ENCODE data around the gene RFNG. TPM values are rescaled to one million over a fixed set of nuclear protein-coding genes. Genes with fewer than 3 reads are reported as not detected.

Gene RFNG
- total and polyA plus RNA-seq, 2 of the 13 experiments (the other 11 are each of a cell fraction or from before 2014, with no cell fraction given), result 61.4 to 64.0 TPM

DNA sequence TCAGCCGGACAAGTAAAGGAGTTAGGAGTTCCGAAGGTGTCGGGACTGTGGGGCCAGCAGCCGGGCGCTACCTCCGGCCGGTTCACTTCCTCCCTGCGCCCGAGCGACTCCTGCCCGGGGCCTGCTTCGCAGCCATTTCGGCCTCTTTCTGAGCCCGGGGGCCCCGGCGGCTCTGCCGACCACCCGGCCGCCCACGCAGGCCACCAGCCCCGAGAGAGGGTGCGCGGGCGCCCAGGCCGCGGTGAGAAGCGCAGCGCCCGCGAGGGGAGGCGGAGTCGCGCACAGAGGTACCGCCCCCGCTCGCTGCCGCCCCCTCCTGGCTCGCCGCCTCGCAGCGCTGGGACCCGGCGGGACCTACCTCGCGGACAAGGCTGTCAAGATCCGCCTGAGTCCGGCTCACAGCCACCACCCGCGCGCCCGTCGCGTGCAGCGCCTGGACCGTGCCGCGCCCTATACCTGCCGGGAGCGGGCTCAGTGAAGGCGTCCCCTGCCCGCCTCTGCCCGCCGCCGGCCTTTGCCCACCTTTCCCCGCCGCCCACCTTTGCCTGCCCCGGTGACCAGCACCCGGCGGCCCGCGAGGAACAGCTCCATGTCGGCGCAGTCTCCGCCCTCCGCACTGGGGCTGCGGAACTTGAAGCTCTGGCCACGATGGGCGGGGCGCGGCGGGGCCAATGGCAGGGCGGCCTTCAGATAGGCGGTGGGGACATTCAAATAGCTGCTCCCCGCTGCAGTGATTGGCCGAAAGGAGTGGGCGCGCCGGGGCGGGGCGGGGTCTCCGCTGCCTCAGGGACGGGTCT, 14.3 kb downstream of the RFNG start, which contains the start of gene DCXR (continued):
- TF ChIP-seq ZNF343 (CRISPR knock-in tag; IDR thresholded peaks at IDR 0.05) (no peak), ZFP90 (CRISPR knock-in tag; IDR thresholded peaks at IDR 0.05; ENCODE audit: borderline replicate concordance) (no peak; the same call in 1 of the 2 replicates), SAFB2 (CRISPR knock-in tag; IDR thresholded peaks at IDR 0.05; ENCODE audit: borderline replicate concordance, low read depth) (peak; percentile 95; the same call in 1 of the 2 replicates), ZNF672 (CRISPR knock-in tag; IDR thresholded peaks at IDR 0.05) (no peak), ZNF790 (CRISPR knock-in tag; IDR thresholded peaks at IDR 0.05; ENCODE audit: borderline replicate concordance) (peak; percentile 89; the same call in 1 of the 2 replicates), ETV5 (CRISPR knock-in tag; IDR thresholded peaks at IDR 0.05; ENCODE audit: borderline replicate concordance) (peak; percentile 67), POLR2AphosphoS5 (IDR thresholded peaks at IDR 0.05; ENCODE audit: low read depth, low read length) (peak; percentile 98), GATA4 (IDR thresholded peaks at IDR 0.05; ENCODE audit: borderline replicate concordance, low read depth) (peak; percentile 89), HNRNPL (IDR thresholded peaks at IDR 0.05; ENCODE audit: low read depth, low read length) (no peak), RBM22 (optimal IDR thresholded peaks at IDR 0.05; ENCODE audit: low read length) (no peak), ZKSCAN8 (CRISPR knock-in tag; IDR thresholded peaks at IDR 0.05; ENCODE audit: borderline replicate concordance) (peak; percentile 14; the same call in 1 of the 2 replicates), PRMT3 (CRISPR knock-in tag; IDR thresholded peaks at IDR 0.05; ENCODE audit: borderline replicate concordance, low read depth) (no peak), KLF12 (CRISPR knock-in tag; IDR thresholded peaks at IDR 0.05; ENCODE audit: borderline replicate concordance) (peak; percentile 73; the same call in 1 of the 2 replicates), ZNF781 (CRISPR knock-in tag; IDR thresholded peaks at IDR 0.05; ENCODE audit: borderline replicate concordance, not compliant biosample characterization) (no peak)
- TF ChIP-seq, protein P1, sequence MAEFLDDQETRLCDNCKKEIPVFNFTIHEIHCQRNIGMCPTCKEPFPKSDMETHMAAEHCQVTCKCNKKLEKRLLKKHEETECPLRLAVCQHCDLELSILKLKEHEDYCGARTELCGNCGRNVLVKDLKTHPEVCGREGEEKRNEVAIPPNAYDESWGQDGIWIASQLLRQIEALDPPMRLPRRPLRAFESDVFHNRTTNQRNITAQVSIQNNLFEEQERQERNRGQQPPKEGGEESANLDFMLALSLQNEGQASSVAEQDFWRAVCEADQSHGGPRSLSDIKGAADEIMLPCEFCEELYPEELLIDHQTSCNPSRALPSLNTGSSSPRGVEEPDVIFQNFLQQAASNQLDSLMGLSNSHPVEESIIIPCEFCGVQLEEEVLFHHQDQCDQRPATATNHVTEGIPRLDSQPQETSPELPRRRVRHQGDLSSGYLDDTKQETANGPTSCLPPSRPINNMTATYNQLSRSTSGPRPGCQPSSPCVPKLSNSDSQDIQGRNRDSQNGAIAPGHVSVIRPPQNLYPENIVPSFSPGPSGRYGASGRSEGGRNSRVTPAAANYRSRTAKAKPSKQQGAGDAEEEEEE (CRISPR knock-in tag; IDR thresholded peaks at IDR 0.05; ENCODE audit: borderline replicate concordance), result no peak
- TF ChIP-seq, protein P2, sequence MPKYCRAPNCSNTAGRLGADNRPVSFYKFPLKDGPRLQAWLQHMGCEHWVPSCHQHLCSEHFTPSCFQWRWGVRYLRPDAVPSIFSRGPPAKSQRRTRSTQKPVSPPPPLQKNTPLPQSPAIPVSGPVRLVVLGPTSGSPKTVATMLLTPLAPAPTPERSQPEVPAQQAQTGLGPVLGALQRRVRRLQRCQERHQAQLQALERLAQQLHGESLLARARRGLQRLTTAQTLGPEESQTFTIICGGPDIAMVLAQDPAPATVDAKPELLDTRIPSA (CRISPR knock-in tag; IDR thresholded peaks at IDR 0.05; ENCODE audit: borderline replicate concordance), result peak; percentile 90; the same call in 1 of the 2 replicates
- TF ChIP-seq, protein P3, sequence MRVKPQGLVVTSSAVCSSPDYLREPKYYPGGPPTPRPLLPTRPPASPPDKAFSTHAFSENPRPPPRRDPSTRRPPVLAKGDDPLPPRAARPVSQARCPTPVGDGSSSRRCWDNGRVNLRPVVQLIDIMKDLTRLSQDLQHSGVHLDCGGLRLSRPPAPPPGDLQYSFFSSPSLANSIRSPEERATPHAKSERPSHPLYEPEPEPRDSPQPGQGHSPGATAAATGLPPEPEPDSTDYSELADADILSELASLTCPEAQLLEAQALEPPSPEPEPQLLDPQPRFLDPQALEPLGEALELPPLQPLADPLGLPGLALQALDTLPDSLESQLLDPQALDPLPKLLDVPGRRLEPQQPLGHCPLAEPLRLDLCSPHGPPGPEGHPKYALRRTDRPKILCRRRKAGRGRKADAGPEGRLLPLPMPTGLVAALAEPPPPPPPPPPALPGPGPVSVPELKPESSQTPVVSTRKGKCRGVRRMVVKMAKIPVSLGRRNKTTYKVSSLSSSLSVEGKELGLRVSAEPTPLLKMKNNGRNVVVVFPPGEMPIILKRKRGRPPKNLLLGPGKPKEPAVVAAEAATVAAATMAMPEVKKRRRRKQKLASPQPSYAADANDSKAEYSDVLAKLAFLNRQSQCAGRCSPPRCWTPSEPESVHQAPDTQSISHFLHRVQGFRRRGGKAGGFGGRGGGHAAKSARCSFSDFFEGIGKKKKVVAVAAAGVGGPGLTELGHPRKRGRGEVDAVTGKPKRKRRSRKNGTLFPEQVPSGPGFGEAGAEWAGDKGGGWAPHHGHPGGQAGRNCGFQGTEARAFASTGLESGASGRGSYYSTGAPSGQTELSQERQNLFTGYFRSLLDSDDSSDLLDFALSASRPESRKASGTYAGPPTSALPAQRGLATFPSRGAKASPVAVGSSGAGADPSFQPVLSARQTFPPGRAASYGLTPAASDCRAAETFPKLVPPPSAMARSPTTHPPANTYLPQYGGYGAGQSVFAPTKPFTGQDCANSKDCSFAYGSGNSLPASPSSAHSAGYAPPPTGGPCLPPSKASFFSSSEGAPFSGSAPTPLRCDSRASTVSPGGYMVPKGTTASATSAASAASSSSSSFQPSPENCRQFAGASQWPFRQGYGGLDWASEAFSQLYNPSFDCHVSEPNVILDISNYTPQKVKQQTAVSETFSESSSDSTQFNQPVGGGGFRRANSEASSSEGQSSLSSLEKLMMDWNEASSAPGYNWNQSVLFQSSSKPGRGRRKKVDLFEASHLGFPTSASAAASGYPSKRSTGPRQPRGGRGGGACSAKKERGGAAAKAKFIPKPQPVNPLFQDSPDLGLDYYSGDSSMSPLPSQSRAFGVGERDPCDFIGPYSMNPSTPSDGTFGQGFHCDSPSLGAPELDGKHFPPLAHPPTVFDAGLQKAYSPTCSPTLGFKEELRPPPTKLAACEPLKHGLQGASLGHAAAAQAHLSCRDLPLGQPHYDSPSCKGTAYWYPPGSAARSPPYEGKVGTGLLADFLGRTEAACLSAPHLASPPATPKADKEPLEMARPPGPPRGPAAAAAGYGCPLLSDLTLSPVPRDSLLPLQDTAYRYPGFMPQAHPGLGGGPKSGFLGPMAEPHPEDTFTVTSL (CRISPR knock-in tag; IDR thresholded peaks at IDR 0.05; ENCODE audit: borderline replicate concordance), result no peak
- TF ChIP-seq, protein P4, sequence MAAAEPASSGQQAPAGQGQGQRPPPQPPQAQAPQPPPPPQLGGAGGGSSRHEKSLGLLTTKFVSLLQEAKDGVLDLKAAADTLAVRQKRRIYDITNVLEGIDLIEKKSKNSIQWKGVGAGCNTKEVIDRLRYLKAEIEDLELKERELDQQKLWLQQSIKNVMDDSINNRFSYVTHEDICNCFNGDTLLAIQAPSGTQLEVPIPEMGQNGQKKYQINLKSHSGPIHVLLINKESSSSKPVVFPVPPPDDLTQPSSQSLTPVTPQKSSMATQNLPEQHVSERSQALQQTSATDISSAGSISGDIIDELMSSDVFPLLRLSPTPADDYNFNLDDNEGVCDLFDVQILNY (CRISPR knock-in tag; conservative IDR thresholded peaks at IDR 0.05), result no peak
